Neural cell (in vitro differentiated cells): ENCODE data around the gene F7. TPM values are rescaled to one million over a fixed set of nuclear protein-coding genes. Genes with fewer than 3 reads are reported as not detected.

Experiments
- H2AFZ ChIP-seq: fragments of 200-600, 300-800 bp; sonication (generic), shearing (Covaris generic); 2 replicates; pipeline ENCODE4 v1.6.0; 2014; ENCODE audit warnings: low read depth, mild to moderate bottlenecking, antibody characterized with exemption, low read length, moderate library complexity
- H3F3A ChIP-seq: fragments of 200-600 bp; shearing (Covaris generic); 2 replicates; pipeline ENCODE4 v1.6.1; 2016; ENCODE audit warnings: mild to moderate bottlenecking, moderate library complexity, mixed read lengths, antibody characterized with exemption, low read length; ENCODE audit not compliant: insufficient read depth, poor library complexity, severe bottlenecking
- H3K27ac ChIP-seq: fragments of 200-600, 300-800 bp; sonication (generic), shearing (Covaris generic); 2 replicates; pipeline ENCODE4 v1.5.1; 2014; ENCODE audit warnings: mild to moderate bottlenecking, low read length, moderate library complexity
- H3K27me3 ChIP-seq: fragments of 300-800, 200-600 bp; sonication (generic), shearing (Covaris generic); 2 replicates; pipeline ENCODE4 v1.6.0; 2014; ENCODE audit warnings: mild to moderate bottlenecking, low read depth, low read length, moderate library complexity; ENCODE audit not compliant: insufficient read depth
- H3K36me3 ChIP-seq: fragments of 300-800, 200-600 bp; sonication (generic), shearing (Covaris generic); 2 replicates; pipeline ENCODE4 v1.5.1; 2014; ENCODE audit warnings: mild to moderate bottlenecking, antibody characterized with exemption, low read length, moderate library complexity; ENCODE audit not compliant: insufficient read depth
- H3K4me2 ChIP-seq: fragments of 300-800, 200-600 bp; sonication (generic), shearing (Covaris generic); 2 replicates; pipeline ENCODE4 v1.6.0; 2014; ENCODE audit warnings: mild to moderate bottlenecking, low read length
- H3K4me3 ChIP-seq: fragments of 300-800, 200-600 bp; sonication (generic), shearing (Covaris generic); 2 replicates; pipeline ENCODE4 v1.5.1; 2014; ENCODE audit warnings: mild to moderate bottlenecking, low read length, moderate library complexity
- H3K79me2 ChIP-seq: fragments of 200-600 bp; shearing (Covaris generic); replicated peaks from 2 replicates; pipeline ENCODE4 v1.6.0; 2014; ENCODE audit warnings: mild to moderate bottlenecking, low read length, moderate library complexity; ENCODE audit not compliant: insufficient read depth
- H3K9ac ChIP-seq: fragments of 300-800, 200-600 bp; sonication (generic), shearing (Covaris generic); 2 replicates; pipeline ENCODE4 v1.6.1; 2016; ENCODE audit warnings: mild to moderate bottlenecking, low read length, mixed read lengths
- H3K9me2 ChIP-seq: fragments of 200-600 bp; shearing (Covaris generic); 2 replicates; pipeline ENCODE4 v1.6.1; 2016; ENCODE audit warnings: mild to moderate bottlenecking, low read length, mixed read lengths; ENCODE audit not compliant: insufficient read depth
- H3K9me3 ChIP-seq: fragments of 200-600, 300-800 bp; sonication (generic), shearing (Covaris generic); 2 replicates; pipeline ENCODE4 v1.6.1; 2016; ENCODE audit warnings: mild to moderate bottlenecking, mixed run types, low read length, moderate library complexity, mixed read lengths
- H4K20me1 ChIP-seq: fragments of 200-600 bp; shearing (Covaris generic); 2 replicates; pipeline ENCODE4 v1.6.1; 2016; ENCODE audit warnings: mild to moderate bottlenecking, mixed run types; ENCODE audit not compliant: insufficient read depth
- EP300 ChIP-seq: fragments of 450-650 bp; conservative IDR thresholded peaks from 2 replicates; pipeline ENCODE4 v1.6.1; 2014; ENCODE audit warnings: antibody characterized with exemption, mild to moderate bottlenecking, moderate library complexity; ENCODE audit not compliant: poor library complexity, severe bottlenecking
- MXI1 ChIP-seq: fragments of 450-650 bp; conservative IDR thresholded peaks from 2 replicates; pipeline ENCODE4 v1.6.1; 2014; ENCODE audit warnings: antibody characterized with exemption, mild to moderate bottlenecking; ENCODE audit not compliant: poor library complexity, severe bottlenecking
- POLR2AphosphoS5 ChIP-seq: IDR thresholded peaks from 2 replicates; pipeline ENCODE4 v1.6.1; 2012
- SMC3 ChIP-seq: fragments of 450-650 bp; conservative IDR thresholded peaks from 2 replicates; pipeline ENCODE4 v1.6.1; 2014; ENCODE audit warnings: antibody characterized with exemption, mild to moderate bottlenecking, moderate library complexity; ENCODE audit not compliant: poor library complexity
- polyA plus RNA-seq: library from polyadenylated mRNA; depleted of rRNA; stranded (reverse); fragments of >200 nt; gene quantifications from 2 replicates; pipeline ENCODE4 v1.2.3, GENCODE V29; 2014
- TF ChIP-seq, protein P1 (sequence below): IDR thresholded peaks from 2 replicates; pipeline ENCODE4 v1.6.1; 2012; ENCODE audit warnings: borderline replicate concordance
- TF ChIP-seq, protein P2 (sequence below): fragments of 450-650 bp; IDR thresholded peaks from 2 replicates; pipeline ENCODE4 v1.5.1; 2014; ENCODE audit warnings: antibody characterized with exemption, mild to moderate bottlenecking, moderate library complexity; ENCODE audit not compliant: poor library complexity, severe bottlenecking

The F7 gene
- polyA plus RNA-seq, 1 donor from 2014 or later = 0.32 TPM

DNA sequence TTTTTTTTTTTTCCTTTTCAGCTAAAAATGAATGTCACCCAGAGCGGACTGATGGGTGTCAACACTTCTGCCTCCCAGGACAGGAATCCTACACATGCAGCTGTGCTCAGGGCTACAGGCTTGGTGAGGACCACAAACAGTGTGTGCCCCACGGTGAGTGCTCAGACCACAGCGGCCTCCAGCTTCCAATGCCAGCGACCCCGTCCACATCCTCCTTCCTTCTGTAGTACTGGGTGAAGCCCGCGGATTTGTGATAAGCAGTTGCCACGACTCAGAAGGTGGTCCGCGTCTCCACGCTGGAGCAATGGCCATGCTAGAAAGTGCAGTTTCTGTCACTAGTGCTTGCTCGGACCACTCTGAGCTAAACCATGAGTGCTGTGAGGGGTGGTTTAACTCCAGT, 58.9 kb downstream of the F7 start:
- H3K4me3 ChIP-seq = no peak overlapping the region
- no peak for TF ChIP-seq EP300
- TF ChIP-seq POLR2AphosphoS5 = no peak
- TF ChIP-seq, protein P1, sequence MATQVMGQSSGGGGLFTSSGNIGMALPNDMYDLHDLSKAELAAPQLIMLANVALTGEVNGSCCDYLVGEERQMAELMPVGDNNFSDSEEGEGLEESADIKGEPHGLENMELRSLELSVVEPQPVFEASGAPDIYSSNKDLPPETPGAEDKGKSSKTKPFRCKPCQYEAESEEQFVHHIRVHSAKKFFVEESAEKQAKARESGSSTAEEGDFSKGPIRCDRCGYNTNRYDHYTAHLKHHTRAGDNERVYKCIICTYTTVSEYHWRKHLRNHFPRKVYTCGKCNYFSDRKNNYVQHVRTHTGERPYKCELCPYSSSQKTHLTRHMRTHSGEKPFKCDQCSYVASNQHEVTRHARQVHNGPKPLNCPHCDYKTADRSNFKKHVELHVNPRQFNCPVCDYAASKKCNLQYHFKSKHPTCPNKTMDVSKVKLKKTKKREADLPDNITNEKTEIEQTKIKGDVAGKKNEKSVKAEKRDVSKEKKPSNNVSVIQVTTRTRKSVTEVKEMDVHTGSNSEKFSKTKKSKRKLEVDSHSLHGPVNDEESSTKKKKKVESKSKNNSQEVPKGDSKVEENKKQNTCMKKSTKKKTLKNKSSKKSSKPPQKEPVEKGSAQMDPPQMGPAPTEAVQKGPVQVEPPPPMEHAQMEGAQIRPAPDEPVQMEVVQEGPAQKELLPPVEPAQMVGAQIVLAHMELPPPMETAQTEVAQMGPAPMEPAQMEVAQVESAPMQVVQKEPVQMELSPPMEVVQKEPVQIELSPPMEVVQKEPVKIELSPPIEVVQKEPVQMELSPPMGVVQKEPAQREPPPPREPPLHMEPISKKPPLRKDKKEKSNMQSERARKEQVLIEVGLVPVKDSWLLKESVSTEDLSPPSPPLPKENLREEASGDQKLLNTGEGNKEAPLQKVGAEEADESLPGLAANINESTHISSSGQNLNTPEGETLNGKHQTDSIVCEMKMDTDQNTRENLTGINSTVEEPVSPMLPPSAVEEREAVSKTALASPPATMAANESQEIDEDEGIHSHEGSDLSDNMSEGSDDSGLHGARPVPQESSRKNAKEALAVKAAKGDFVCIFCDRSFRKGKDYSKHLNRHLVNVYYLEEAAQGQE = no peak
- TF ChIP-seq SMC3 = no peak
- TF ChIP-seq MXI1 = no peak
- H3K36me3 ChIP-seq = no peaks in the 10 kb centered on the region
- no peaks in the 10 kb centered on the region for H3K9me2 ChIP-seq
- no peak overlapping the region for H3K27ac ChIP-seq
- no peaks in the 10 kb centered on the region for H3K9me3 ChIP-seq
- H4K20me1 ChIP-seq = no peaks in the 10 kb centered on the region
- H3K4me2 ChIP-seq = no peak overlapping the region
- H3K27me3 ChIP-seq = no peaks in the 10 kb centered on the region
- H2AFZ ChIP-seq = no peak overlapping the region
- H3K9ac ChIP-seq = no peak overlapping the region
- H3F3A ChIP-seq = no peaks in the 10 kb centered on the region
- no peaks in the 10 kb centered on the region for H3K79me2 ChIP-seq

DNA sequence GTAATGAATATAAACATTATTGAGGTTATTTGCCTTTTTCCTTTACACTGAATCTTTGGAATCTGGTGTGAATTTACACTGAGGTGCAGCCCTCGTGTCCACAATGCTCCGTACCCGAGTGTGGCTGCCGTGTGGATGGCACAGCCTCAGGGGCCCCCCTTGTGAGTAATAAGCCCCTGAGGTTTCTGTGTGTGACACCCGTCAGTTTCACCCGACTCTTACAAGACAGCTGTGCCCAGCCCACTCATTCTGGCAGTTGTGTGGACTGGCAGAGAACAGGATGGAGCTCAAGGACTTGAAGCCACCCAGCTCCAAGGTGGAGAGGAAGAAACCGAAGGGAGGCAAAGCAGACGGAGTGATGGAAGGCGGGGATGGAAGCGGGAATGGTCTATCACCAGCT, 60.7 kb downstream of the F7 start:
- Histone ChIP-seq H3K79me2 (no peaks in the 10 kb centered on the region), H3F3A (no peaks in the 10 kb centered on the region), H4K20me1 (no peaks in the 10 kb centered on the region), H2AFZ (no peak overlapping the region), H3K9me2 (no peaks in the 10 kb centered on the region), H3K27me3 (no peaks in the 10 kb centered on the region), H3K9ac (no peak overlapping the region), H3K9me3 (no peaks in the 10 kb centered on the region), H3K4me3 (no peak overlapping the region), H3K36me3 (no peaks in the 10 kb centered on the region), H3K27ac (no peak overlapping the region), H3K4me2 (no peak overlapping the region)
- TF ChIP-seq SMC3 (no peak), MXI1 (no peak), EP300 (no peak)
- TF ChIP-seq, protein P1 = no peak
- TF ChIP-seq, protein P2, sequence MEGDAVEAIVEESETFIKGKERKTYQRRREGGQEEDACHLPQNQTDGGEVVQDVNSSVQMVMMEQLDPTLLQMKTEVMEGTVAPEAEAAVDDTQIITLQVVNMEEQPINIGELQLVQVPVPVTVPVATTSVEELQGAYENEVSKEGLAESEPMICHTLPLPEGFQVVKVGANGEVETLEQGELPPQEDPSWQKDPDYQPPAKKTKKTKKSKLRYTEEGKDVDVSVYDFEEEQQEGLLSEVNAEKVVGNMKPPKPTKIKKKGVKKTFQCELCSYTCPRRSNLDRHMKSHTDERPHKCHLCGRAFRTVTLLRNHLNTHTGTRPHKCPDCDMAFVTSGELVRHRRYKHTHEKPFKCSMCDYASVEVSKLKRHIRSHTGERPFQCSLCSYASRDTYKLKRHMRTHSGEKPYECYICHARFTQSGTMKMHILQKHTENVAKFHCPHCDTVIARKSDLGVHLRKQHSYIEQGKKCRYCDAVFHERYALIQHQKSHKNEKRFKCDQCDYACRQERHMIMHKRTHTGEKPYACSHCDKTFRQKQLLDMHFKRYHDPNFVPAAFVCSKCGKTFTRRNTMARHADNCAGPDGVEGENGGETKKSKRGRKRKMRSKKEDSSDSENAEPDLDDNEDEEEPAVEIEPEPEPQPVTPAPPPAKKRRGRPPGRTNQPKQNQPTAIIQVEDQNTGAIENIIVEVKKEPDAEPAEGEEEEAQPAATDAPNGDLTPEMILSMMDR = no peak
